Body of pancreas (tissue), 4 donors: ENCODE results near the gene CHCHD6.

Experiments
- CTCF ChIP-seq, 7 experiments: fragments of 450-650 bp in 4 of 7; fragments of 200-600 bp in 3 of 7; sonication (generic) in 3 of 7; IDR thresholded peaks; one replicate each; pipeline ENCODE4 v1.5.1; 2016 to 2019; ENCODE audit warnings: antibody characterized with exemption in 7 of 7
- POLR2A ChIP-seq, 3 donors: fragments of 450-650 bp; IDR thresholded peaks; one replicate each; pipeline ENCODE4 v1.6.1; 2016; ENCODE audit warnings: antibody characterized with exemption in 3 of 3, mild to moderate bottlenecking in 2 of 3

GRCh38 chr3:126897943-126898342 lies 193.9 kb downstream of the CHCHD6 start:
- TF ChIP-seq POLR2A (IDR thresholded peaks at IDR 0.05) (no peak), CTCF (IDR thresholded peaks at IDR 0.05) (no peak)
